HG03342 (cell line): ENCODE measurements around the gene BABAM1.

ENCODE experiments used
- ATAC-seq: cut with Tn5 transposase; IDR thresholded peaks from one replicate; pipeline ENCODE4 v1.9.1; 2021; ENCODE audit warnings: mild to moderate bottlenecking, moderate library complexity; ENCODE audit not compliant: unreplicated experiment

Gene BABAM1

GRCh38 chr19:17243211-17243829 is 23.9 kb upstream of the BABAM1 start:
- ATAC-seq, result no peak

DNA sequence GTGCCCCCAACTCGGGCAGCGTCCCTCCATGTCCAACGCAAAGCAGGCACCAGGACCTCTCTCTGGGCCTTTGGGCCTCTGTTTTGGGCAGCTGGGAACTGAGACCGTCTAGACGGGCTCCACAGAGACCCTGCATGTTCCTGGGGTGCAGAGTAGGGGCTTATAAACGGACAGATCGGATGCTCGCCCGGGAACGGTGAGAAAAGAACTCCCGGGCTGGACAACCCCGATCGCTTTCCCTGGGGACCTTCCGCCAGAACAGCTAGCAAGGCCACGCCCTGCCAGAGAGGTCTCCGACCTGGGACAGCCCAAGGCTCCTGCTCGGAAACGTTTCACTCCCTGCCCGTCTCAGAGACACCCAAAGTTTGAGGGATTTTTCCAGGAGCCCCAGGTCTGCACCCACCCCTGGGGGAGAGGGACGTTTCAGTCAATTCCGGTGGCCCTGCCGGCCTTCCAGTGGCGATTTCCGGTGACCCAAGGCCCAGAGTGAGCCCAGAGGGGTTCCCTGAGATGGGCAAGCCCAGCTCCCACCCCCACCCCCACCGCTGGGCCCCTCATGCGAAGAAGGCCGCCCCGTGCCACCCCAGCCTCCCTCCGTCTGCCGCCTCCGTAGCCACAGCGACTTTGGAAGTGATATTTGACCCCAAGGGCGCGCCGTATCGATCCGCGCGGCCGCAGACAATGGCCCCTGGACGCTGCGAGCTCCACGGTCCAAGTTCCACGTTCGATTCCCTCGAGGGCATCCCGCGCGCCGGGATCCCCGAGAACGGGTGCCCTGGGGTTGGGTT is 23.2 kb upstream of the BABAM1 start:
- ATAC-seq, result no peak

- no peak for ATAC-seq
These were observed 22.4 kb upstream of the BABAM1 start for GRCh38 chr19:17244618-17245534.

DNA sequence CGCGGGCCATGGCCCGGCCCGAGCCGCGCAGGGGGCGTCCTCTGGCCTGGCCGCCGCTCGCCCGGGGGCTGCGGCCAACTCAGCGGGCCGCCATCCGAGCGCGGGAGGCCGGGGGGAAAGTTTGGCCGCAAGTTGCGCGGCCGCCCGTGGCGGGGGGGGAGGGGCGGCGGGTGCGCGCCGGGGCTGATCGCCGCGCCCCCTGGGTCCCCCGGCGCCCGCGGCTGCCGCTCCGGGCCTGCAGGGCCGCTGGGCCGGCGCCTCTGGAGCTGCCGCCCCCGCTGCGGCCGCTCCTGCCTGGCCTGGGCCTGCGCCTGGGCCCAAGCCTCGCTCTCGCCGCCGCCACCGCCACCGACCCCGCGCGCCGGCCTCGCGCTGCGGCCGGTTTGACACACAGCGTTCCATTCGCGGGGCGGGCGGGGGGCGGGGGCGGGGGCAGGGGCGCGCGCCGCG is 21.7 kb upstream of the BABAM1 start, which contains the start of gene NR2F6:
Gene NR2F6, minus strand, starts transcription at position 385 of the 450 bp plus-strand sequence. CDS start 699 bp downstream, outside the sequence.
- no peak for ATAC-seq

DNA sequence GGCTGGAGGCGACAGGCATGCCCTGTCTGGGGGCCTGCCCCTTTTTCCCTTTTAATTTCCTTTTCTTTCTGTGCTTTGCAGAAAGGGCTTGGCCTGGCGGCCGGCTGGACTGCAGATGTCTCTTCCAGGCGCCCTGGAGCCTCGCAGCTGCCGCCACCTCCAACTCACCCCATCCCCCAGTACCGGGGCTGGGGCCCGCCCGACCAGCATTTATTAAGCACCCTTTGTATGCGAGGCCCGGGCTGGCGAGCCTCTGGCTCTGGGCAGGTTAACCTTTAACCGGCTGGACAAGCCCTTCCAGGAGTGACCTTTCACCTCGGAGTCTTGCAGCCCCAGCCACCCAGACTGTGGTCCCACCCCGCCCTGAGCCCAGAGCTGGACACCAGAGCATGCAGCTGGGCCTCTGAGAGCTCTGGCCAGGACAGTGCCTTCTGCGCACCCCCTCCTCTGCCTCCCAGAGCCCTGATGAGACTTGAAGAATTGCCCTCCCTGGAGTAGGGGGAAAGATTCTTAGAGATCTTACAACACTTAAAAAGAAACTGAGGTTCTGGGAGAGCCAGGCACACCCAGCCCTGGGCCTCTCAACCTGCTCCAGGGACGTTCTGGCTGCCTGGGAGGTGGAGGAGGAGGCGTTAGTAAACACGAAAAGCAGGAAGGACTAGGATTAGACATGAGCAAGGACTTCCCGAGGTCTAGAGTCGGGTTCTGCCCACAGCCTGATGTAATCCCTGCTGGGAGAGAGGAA is 20.4 kb upstream of the BABAM1 start:
- ATAC-seq, result no peak

- ATAC-seq, result no peak
These were observed 19.0 kb upstream of the BABAM1 start for GRCh38 chr19:17248011-17248776.

DNA sequence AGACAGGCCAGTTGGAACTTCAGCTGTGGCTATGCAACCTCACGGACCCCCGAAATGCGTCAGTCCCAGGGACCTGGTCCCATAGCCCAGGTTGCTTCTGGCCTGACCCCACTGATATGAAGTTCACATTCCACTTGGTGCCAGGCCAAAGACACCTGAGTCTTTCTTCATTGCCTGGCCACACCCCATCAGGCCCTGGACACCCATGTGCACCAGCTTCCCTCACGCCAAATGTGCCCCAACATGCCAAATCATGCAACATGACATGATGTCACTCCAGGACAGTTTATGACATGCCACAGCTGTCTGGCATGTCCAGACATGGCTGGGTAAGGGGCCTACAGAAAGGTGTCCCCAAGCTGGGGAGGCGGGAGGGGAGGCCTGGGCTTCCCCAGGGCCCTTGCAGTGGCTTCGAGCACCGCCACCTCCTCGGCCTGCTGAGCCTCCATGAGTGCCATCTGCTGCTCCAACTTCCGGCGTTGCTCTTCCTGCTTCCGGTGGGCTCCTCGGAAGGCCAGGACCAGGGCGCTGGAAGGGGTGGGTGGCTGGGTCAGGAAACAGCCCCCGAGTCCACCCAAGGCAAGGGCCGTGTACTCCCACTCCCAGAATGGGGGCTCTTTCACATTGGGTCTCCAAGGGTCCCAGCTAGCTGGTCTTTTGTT is 17.2 kb upstream of the BABAM1 start:
- ATAC-seq, result no peak

- no peak for ATAC-seq
These were observed 12.6 kb upstream of the BABAM1 start for GRCh38 chr19:17254636-17255035.

- ATAC-seq, result no peak
These were observed 12.1 kb upstream of the BABAM1 start for GRCh38 chr19:17255150-17255621.

GRCh38 chr19:17256130-17256529 is 11.1 kb upstream of the BABAM1 start:
- ATAC-seq, result no peak

GRCh38 chr19:17259118-17259780 is 8.0 kb upstream of the BABAM1 start:
- no peak for ATAC-seq

GRCh38 chr19:17259934-17260333 is 7.3 kb upstream of the BABAM1 start:
- ATAC-seq, result no peak

- peak; percentile 90 for ATAC-seq
These were observed 6.4 kb upstream of the BABAM1 start for GRCh38 chr19:17260842-17261325.

GRCh38 chr19:17262557-17262956 is 4.7 kb upstream of the BABAM1 start:
- no peak for ATAC-seq

GRCh38 chr19:17263712-17264640 is 3.3 kb upstream of the BABAM1 start:
- no peak for ATAC-seq

- ATAC-seq, result no peak
These were observed 2.6 kb upstream of the BABAM1 start, which contains the start of gene USHBP1 for GRCh38 chr19:17264641-17264979. Gene USHBP1, minus strand, starts transcription at chr19:17264745. Its CDS starts 446 bp downstream, at chr19:17264299.

DNA sequence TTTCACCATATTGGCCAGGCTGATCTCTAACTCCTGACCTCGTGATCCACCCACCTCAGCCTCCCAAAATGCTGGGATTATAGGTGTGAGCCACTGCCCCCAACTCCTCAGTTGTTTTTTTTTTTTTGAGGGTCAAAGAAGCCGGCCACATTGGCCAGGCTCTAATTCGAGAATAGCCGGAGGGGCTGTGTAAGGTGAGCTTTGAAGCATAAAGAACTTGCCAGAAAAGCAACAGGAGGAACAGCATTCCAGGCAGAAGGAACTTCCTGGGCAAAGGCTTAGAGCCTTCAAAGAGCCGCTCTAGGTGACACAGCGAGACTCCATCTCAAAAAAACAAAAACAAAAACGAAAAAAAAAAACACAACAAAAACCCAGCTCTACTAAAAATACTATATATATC is 1.2 kb upstream of the BABAM1 start:
- ATAC-seq, result no peak
